Epidermal melanocyte (primary cell): ENCODE data around the gene COL1A2.

Experiments
- DNase-seq: peaks from one replicate; pipeline ENCODE4 v3.0.0; 2011; ENCODE audit warnings: low spot score; ENCODE audit not compliant: insufficient read length

COL1A2 gene

DNA sequence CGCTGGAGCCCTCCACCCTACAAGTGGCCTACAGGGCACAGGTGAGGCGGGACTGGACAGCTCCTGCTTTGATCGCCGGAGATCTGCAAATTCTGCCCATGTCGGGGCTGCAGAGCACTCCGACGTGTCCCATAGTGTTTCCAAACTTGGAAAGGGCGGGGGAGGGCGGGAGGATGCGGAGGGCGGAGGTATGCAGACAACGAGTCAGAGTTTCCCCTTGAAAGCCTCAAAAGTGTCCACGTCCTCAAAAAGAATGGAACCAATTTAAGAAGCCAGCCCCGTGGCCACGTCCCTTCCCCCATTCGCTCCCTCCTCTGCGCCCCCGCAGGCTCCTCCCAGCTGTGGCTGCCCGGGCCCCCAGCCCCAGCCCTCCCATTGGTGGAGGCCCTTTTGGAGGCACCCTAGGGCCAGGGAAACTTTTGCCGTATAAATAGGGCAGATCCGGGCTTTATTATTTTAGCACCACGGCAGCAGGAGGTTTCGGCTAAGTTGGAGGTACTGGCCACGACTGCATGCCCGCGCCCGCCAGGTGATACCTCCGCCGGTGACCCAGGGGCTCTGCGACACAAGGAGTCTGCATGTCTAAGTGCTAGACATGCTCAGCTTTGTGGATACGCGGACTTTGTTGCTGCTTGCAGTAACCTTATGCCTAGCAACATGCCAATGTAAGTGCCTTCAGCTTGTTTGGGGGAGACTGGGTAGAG lies at the start of gene COL1A2:
COL1A2 (plus strand) TSS at position 459 of the 704 bp plus-strand sequence; CDS start at position 596, 137 bp downstream.
- peak; percentile 54 for DNase-seq

DNA sequence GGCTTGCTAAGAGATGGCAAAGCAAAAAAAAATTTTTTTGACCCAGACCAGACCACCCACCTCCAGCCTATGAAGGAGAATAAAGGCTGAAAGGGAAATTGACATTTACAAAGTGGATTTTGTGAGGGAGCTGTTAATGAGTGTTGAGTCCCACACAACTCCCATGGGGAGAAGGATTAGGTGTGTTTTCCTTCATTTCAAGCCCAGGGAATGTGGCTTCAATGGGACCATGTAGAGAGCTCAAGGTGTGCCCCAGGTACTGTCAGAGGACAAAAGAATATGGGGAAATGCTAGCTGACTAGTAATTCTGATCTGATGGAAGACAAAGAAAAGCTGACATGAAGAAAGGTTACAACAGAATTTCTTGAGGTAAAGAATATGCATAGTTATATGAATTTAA lies 48.8 kb upstream of the COL1A2 start:
- no peak for DNase-seq

DNA sequence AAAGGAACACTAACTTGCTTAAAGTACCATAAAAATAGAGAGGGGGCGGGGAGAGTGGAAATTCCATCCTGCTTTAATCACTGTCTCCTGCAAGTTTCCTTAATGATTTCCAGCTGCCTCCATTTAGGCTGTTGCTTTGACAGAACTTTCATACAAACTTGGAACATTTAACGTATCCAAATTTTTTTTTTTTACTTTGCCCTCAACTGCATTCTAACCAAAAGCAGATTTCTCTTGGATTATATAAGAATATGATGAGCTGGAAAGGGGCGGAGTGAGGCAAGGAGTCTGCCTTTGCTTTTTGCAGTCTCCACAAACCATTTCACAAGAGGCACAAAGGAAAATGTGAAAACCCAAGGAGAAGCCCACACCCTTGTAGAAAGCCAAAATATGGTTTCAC lies 46.6 kb upstream of the COL1A2 start:
- peak; percentile 37 for DNase-seq

DNA sequence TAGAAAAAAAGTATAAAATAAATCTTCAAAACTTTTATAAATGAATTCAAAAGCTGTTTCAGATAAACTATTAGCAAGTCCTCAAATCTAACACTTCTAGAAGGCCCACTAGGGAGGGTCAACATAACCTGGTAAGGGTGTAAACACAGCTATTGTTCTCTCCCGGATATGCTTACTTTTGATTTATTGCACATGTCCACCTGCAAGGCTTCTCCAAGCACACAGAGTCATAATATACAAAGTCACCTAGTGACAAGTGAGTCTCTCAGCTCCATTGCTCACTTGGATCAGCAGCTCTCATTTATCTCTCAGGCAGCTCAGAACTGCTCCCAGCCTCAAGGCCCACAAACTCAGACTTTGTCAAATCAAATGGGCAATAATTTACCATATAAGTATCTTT lies 44.0 kb upstream of the COL1A2 start:
- DNase-seq = no peak

DNA sequence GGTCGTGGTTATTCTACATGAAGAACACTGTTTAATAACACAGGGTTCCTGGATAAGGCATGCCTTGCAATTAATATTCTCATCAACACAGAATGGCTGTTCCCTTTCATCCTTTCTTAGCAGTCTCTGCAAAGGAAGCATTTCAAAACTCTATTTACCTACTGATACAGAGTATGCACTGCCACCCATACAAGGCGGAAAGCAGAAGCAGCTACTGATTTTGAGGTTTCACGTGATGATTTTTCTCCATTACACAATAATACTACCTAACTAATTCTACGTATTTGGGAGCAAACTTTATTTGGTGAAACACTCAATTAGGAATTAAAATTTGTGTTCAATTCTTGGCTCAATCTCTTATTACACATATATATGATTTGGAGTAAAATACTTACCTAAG lies 43.0 kb upstream of the COL1A2 start:
- DNase-seq = no peak

DNA sequence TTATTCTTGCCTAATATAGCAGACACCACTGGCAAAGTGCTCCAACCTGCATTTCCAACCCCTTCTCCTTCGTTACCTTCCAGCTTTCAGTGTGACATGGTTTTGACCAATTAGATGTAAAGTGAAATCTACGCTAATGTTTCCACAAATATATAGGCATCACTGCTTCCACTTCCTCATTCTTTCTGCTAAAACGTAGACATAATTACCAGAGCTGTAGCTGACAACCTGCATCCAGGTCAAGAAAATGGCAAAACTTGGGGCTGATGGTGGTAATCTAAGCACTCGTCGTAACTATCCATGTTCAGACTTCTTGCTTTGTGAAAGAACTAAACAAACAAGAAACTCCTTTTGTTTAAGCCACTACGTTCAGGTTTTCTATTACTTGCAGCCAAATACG lies 41.8 kb upstream of the COL1A2 start:
- DNase-seq = no peak

DNA sequence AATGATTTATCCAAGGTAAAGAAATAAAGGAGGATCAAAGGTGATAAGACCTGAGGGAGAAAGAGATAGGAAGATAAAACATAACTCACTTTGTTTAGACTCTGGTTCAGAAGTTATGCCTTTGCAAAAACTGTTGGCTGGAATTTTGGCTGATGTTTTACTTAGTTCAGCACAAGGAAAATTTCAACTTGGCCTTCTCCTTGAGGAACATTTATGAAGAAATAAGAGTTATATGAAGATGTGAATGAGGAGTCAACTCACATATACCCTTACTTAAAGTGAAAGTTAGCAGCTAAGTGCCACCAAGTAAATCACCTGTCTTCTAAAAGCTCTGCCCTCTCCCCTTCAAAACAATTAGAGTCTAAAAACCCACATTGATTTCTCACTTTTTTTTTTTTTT lies 39.7 kb upstream of the COL1A2 start:
- no peak for DNase-seq

DNA sequence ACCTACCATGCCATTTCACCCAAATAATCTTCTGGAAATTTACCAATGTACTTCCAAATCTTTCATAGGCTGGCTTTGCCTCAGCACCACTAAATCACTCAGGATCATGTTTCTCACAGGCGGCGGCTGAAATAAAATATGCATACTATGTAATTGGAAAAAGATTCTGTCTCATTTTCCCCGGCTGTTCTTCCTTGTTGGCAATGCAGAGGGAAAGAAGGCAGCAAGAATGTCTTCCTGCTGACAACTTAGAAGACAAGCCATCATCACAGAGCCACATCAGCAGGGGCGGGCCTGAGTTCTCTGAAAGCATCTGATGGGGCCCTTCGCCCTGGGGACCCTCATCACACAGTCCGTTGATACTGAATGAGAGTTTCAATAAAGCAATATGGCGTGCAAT lies 39.2 kb upstream of the COL1A2 start:
- no peak for DNase-seq

DNA sequence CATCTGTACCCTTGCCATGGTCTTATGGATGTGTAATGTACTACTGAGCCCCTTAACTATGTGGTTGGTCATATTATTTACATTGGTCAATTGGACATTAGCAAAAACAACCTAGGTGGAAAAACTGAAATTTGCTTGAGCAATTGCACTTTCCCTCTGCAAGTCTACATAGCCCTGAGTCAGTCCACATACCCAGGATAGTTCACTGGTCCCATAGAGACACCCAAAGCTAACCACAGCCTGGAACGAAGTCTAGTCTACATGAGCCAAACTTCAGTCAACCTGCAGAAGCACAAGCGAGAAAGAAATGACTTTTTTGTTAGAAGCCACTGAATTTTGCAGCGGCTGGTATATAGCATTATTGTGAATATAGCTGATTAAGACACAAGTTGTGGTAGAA lies 37.6 kb upstream of the COL1A2 start:
- no peak for DNase-seq

DNA sequence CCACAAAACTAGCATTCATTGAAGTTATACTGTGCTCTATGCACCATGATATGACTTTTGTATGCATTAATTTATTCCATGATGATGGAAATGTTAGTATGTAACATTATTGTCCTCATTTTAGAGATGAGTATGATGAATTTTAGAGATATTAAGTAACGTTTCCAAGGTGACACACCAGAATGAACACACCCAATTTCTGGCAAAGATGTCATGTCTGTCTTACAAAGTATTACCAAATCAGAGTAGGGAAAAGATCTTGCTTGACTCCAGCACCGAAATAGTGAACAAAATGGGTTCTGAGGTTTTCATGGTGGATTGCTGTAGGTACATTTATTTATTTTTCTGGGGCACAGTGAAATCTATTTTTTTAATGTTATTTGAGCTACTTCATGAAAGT lies 33.8 kb upstream of the COL1A2 start:
- no peak for DNase-seq

DNA sequence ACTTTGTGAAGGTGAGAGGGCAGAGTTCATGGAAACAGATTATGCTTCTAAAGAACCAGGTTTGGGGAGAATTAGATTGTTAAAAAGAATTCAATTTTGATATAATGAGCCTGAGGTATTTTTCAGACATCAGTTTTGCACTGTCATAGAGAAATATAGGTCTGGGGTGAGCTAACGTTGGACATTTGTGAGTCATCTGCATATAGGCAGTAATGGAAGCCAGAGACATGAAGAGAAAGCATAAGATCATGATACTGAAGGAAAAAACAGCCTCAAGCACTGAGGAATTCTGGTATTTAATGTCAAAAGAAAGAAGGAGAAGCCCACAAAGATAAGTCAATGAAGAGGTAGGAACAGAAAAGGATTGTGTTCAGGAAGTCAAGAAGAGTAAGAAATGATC lies 32.4 kb upstream of the COL1A2 start:
- DNase-seq = no peak

DNA sequence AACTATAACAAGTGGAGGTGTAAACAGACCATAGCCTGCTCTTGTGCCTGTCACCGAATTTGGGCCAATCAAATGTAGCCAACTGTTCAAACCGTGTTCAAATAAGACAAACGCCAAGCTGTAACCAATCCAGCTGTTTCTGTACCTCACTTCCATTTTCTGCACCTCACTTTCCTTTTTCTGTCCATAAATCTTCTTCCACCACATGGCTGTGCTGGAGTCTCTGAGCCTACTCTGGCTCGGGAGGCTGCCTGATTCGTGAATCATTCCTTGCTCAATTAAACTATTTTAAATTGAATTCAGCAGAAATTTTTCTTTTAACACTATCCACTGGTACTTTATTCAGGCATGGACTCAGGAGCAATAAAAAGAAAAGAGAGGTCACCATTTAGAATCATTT lies 29.9 kb upstream of the COL1A2 start:
- DNase-seq = no peak

DNA sequence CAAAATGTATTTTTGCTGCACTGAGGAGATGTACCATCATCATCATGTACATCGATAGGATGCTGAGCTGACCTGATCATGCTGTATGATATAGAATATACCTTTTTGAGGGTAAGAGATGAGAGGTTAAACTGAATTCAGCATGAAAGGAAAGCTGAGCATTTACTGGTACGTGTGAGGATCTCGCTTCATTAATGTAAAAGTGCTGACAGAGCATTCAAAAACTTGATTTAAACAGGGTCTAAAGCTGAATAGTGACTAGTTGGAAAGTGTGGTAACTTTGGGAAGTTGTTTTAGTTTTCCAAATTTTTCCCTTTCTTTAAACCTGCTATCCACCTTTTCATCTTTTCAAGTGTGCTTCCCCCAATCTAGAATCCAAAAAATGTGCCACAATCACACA lies 28.5 kb upstream of the COL1A2 start:
- DNase-seq = no peak

DNA sequence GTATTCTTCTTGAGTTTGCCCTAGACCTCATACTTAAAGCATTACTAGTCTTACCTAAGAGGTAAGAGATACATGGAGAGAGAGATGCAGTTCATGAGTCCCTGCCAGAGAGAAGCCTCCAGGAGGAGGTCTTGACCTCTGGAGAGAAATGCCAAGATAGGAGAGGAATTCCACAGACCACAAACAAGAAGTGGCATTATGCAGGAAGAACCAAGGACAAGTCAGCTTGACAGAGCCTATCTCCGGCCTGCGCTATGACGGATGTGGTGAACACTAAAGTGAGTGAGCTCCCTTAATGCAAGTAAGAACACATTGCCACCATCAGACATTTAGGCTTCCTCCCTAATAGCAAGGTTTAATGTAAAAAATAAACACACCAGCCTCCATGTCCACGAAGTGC lies 27.9 kb upstream of the COL1A2 start:
- no peak for DNase-seq

DNA sequence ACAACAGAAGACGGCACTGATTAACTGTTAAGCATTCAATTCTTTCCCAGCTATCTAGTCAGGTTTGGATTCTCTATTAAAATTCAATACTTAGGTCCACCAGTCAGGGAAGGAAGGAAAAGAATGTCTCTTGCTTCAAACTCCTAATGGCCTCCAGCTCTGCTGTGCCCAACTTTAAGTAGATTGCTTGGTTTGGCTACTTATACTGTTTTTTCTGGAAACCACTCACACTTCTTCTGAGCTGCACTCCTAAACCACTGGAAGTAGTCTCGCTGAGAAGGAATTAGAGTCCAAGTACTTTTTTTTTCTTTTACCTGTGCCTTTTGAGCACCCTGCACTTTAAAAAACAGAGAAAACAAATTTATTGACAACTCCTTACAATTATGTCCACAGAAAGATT lies 26.7 kb upstream of the COL1A2 start:
- no peak for DNase-seq

DNA sequence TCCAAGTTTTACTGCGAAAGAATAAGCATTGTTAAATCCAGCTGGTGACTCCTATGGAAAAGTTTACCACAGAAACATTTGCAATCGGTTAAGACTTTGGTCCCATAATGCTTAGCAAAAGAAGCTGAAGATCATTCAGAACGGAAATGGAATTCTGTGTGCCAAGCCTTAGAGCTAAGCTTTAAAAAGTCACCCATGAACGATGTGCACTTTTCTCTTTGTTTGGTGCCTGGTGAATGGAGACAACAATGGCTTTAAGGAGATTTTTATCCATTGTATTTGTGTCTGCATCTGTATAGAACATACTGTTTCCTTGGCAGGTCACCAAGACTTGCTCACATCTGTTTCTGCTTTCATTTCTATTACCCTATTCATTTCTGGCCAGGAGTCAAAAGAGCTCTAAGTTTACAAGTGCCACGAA lies 26.3 kb upstream of the COL1A2 start:
- DNase-seq = no peak

DNA sequence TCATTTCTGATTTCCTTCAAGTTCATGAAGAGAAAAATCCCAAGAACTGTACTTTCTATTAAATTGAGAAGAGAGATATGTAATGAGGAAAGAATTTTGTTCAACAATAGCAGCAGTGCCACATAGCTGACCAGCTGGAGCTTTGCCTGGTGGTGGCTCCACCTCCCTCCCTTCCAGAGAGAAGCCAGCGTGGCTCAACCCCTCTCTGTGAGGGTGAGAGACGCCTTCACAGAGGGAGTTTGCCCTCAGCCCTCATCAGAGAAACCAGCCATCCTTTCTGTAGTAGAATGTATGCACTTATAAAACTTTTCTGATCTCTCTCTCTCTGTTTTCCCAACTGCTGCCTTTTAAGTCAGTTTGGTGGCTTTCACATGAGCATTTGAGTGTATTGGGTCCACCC lies 20.5 kb upstream of the COL1A2 start:
- DNase-seq = peak; percentile 27

DNA sequence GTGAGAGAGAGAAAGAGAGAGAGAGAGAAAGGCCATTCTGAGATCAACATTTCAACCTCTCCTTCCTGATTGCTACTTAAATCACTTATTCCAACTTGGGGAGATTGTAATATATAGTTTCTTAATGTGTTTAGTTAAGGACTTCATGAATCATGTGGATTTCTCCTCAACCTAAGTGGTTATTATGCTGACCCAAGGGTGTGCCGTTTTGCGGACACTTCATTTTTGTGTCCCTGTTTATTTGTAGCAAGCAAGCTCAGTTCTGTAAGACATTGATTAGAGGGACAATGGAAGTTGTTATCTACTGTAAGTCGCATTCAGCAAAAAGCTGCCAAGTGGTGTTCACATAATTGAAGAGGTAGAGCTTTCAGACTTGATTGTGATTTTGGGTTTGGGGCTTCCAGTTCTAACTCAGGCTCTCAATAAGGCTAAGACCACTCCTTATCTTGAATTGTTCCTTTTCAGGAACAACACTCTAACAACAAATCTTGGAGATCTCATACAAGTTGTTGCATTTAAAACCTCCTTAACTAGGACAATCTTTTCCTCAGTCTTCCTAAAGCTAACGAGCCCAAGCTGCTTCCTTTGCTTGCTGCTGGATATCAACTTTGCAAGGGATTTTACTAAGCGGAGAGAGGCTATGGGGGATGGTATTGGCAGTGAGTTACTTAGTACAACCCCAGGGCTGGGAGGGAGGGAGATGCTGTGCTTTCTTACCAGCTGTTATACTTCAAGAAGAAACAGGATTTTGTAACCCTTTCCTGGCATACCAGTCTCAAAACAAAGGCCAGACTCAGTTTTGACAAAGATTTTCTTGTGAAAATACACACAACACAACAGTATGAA lies 19.8 kb upstream of the COL1A2 start:
- DNase-seq = peak; percentile 79

DNA sequence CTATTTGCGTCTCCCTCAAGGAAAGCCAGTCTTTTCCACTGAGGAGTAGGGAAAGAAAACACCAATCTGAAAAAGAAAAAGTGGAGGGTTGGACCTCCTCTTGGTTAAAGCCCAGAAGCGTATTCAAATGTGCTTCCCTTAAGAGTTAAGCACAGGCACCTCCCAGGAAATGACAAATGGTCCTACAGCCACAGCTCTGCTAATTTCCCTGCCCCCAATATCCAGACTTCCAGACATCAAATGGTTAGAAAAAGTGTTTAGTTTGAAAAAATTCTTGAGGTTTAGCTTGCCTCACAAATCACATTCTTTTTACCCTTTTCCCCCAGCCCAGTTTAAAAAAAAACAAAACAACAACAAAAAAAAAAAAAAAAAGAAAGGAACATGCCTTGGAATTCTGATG lies 19.0 kb upstream of the COL1A2 start:
- peak; percentile 81 for DNase-seq

DNA sequence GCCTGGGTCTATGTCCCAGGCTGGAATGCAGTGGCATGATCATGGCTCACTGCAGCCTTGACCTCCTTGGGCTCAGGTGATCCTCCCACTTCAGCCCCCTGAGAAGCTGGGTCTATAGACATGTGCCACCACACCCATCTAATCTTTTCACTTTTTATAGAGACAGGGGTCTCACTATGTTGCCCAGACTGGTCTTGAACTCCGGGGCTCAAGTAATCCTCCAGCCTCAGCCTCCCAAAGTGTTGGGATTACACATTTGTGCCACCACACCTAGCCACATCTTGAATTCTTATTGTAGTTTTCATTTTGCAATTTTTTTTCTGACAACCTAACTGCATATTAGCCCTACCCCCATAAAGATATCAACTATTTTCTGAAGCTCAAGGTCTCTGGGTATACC lies 18.4 kb upstream of the COL1A2 start:
- no peak for DNase-seq

DNA sequence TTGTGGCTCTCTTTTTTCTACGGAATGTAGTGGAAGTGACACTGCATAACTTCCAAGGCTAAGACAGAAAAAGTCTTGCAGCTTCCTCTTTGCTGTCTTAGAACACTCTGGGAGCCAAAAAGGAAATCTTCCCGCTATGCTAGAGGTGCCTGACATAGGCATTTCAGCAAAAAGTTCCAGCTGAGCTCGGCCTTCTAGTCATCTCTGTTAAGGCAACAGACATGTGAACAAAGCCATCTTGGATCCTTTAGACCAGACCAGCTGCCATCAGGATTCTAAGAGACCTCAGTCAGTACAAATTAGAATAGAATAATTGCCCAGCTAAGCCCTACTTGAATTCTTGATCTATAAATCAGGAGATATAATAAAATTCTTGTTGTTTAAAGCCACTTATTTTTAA lies 16.3 kb upstream of the COL1A2 start:
- DNase-seq = no peak

DNA sequence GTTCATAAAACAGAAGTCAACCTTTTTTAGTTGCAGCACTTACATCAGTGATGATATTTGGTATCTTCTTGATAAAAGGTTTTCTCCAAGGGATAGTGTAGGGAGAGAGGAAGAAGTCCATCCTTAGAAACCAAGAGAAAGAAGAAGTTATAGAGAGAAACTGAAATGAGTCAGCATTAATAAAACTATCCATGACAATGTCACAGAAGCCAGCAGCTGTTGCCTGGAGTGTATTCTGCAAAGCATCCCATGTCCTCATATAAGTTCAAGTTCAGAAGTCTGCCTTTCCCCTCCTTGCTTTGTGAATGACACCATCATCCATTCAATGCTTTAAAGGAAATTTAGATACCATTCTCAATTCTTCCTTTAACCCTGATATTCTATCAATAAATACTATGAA lies 14.4 kb upstream of the COL1A2 start:
- no peak for DNase-seq

DNA sequence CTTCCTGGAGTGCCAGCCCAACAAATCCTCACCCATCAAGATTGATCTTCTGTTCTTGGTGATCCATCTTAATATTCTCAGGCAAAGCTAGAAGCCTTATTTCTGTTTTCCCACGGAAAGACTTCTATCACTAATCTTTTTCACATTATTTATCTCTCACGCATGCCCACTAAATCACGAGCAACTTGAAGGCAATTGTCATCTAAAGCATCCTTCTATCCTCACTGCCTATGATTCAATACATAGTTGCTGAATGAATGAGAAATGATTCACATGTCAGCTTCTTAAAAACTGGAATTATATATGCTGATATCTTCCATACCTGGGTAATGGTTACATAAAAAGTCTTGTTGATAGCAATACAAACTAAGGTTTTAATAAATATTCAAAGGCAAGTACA lies 12.6 kb upstream of the COL1A2 start:
- no peak for DNase-seq
